H1 (cell line): ENCODE results near the gene DHX9. TPM values are rescaled to one million over a fixed set of nuclear protein-coding genes. Genes with fewer than 3 reads are reported as not detected.

Experiments
- CTCF ChIA-PET: fragments of 300-600 bp; sonication (Branson Sonifier 250); formaldehyde crosslinking; loops from one replicate; lab custom pipeline; 2021; ENCODE audit not compliant: partially characterized antibody; lab: Charles Lee
- POLR2A ChIA-PET: fragments of 300-600 bp; sonication (Branson Sonifier 250); formaldehyde crosslinking; loops from one replicate; lab custom pipeline; 2021; ENCODE audit warnings: inconsistent platforms; ENCODE audit not compliant: partially characterized antibody; lab: Charles Lee
- DNase-seq, 2 experiments: peaks; one replicate each; pipeline versions ENCODE4 v3.0.0 to v3.0.0-alpha.2; 2010 to 2022; ENCODE audit warnings: low spot score in 2 of 2, low read depth in 1 of 2, mixed read lengths in 1 of 2
- FAIRE-seq: peaks from 2 replicates; lab custom pipeline; 2011; peaks lifted over from hg19 to GRCh38; lab: Jason Lieb, UNC
- H2AFZ ChIP-seq: 2 replicates; pipeline ENCODE4 v1.8.1; 2012; ENCODE audit warnings: low read length, inconsistent platforms
- H2AK5ac ChIP-seq: 2 replicates; pipeline ENCODE4 v1.6.1; 2013; ENCODE audit warnings: low read depth, low read length
- H2BK120ac ChIP-seq: replicated peaks from 2 replicates; pipeline ENCODE3; 2013; ENCODE audit warnings: low read depth, low read length, inconsistent platforms
- H2BK12ac ChIP-seq: 2 replicates; pipeline ENCODE4 v1.6.1; 2013; ENCODE audit warnings: low read depth, low read length
- H2BK15ac ChIP-seq: 2 replicates; pipeline ENCODE4 v1.6.1; 2013; ENCODE audit warnings: low read length
- H2BK20ac ChIP-seq: 2 replicates; pipeline ENCODE4 v1.6.1; 2013; ENCODE audit warnings: low read length
- H2BK5ac ChIP-seq: 2 replicates; pipeline ENCODE4 v1.6.1; 2013; ENCODE audit warnings: low read depth, low read length
- H3K14ac ChIP-seq: 2 replicates; pipeline ENCODE4 v1.6.1; 2013; ENCODE audit warnings: inconsistent platforms; ENCODE audit not compliant: insufficient read length
- H3K18ac ChIP-seq: 2 replicates; pipeline ENCODE4 v1.6.1; 2013; ENCODE audit warnings: low read length; ENCODE audit errors: extremely low read depth
- H3K23ac ChIP-seq: 2 replicates; pipeline ENCODE4 v1.6.1; 2013; ENCODE audit warnings: inconsistent platforms; ENCODE audit not compliant: insufficient read length
- H3K23me2 ChIP-seq: 2 replicates; pipeline ENCODE4 v1.6.1; 2013; ENCODE audit warnings: low read depth, low read length
- H3K27ac ChIP-seq: 2 replicates; pipeline ENCODE4 v1.6.1; 2011; ENCODE audit warnings: low read depth, low read length, inconsistent platforms
- H3K27me3 ChIP-seq, 4 experiments: replicated peaks in 1 of 4; 1 replicate in 1 of 4; 2 replicates in 3 of 4; pipeline versions ENCODE4 v1.6.1 to v1.8.1; 2011 to 2013; ENCODE audit warnings: low read length in 3 of 4, mild to moderate bottlenecking in 3 of 4, inconsistent platforms in 2 of 4, mixed read lengths in 2 of 4, moderate library complexity in 1 of 4; ENCODE audit not compliant: control insufficient read depth in 3 of 4, insufficient read depth in 3 of 4; ENCODE audit errors: extremely low read depth in 1 of 4
- H3K36me3 ChIP-seq, 4 experiments: 2 replicates each; pipeline versions ENCODE4 v1.6.1 to v1.8.1; 2011 to 2013; ENCODE audit warnings: mild to moderate bottlenecking in 4 of 4, low read length in 3 of 4, moderate library complexity in 2 of 4, control low read depth in 1 of 4, inconsistent platforms in 1 of 4; ENCODE audit not compliant: insufficient read depth in 4 of 4, control insufficient read depth in 2 of 4
- H3K4ac ChIP-seq: replicated peaks from 2 replicates; pipeline ENCODE3; 2013; ENCODE audit warnings: low read length, low read depth, mixed read lengths, inconsistent platforms; ENCODE audit not compliant: insufficient read length
- H3K4me1 ChIP-seq, 4 experiments: replicated peaks in 1 of 4; 1 replicate in 1 of 4; 2 replicates in 3 of 4; pipeline versions ENCODE4 v1.6.1 to v1.8.1; 2011 to 2013; ENCODE audit warnings: low read length in 3 of 4, inconsistent platforms in 2 of 4, mixed read lengths in 1 of 4; ENCODE audit not compliant: insufficient read depth in 4 of 4, control insufficient read depth in 3 of 4
- H3K4me2 ChIP-seq, 2 experiments: 2 replicates each; pipeline versions ENCODE4 v1.6.1 to v1.8.1; 2011 to 2013; ENCODE audit warnings: low read depth in 2 of 2, low read length in 2 of 2, control low read depth in 1 of 2, inconsistent platforms in 1 of 2, mild to moderate bottlenecking in 1 of 2; ENCODE audit not compliant: insufficient read depth in 1 of 2
- H3K4me3 ChIP-seq, 4 experiments: fragments of 200-600, 300-600 bp in 1 of 4; sonication (generic), shearing (Covaris generic), sonication (Bioruptor Twin) in 1 of 4; 2 replicates each; pipeline versions ENCODE4 v1.5.1 to v1.8.1; 2011 to 2016; ENCODE audit warnings: low read length in 4 of 4, low read depth in 3 of 4, control low read depth in 2 of 4, inconsistent platforms in 2 of 4, mild to moderate bottlenecking in 2 of 4, mixed read lengths in 1 of 4, moderate library complexity in 1 of 4; ENCODE audit not compliant: insufficient read depth in 2 of 4; ENCODE audit errors: extremely low read depth in 1 of 4
- H3K56ac ChIP-seq: replicated peaks from 2 replicates; pipeline ENCODE3; 2013; ENCODE audit warnings: low read depth, mild to moderate bottlenecking, mixed read lengths, low read length, inconsistent platforms; ENCODE audit not compliant: insufficient read length
- H3K79me1 ChIP-seq: 2 replicates; pipeline ENCODE4 v1.6.1; 2013; ENCODE audit warnings: low read depth, low read length, control low read depth
- H3K79me2 ChIP-seq, 2 experiments: 2 replicates each; pipeline versions ENCODE4 v1.6.1 to v1.8.1; 2012 to 2013; ENCODE audit warnings: low read length in 2 of 2, mild to moderate bottlenecking in 2 of 2, inconsistent platforms in 1 of 2; ENCODE audit not compliant: insufficient read depth in 2 of 2, control insufficient read depth in 1 of 2
- H3K9ac ChIP-seq, 4 experiments: replicated peaks in 1 of 4; 1 replicate in 1 of 4; 2 replicates in 3 of 4; pipeline versions ENCODE4 v1.6.1 to v1.8.1; 2011 to 2013; ENCODE audit warnings: low read depth in 3 of 4, low read length in 3 of 4, control low read depth in 2 of 4, mild to moderate bottlenecking in 2 of 4, moderate library complexity in 2 of 4, inconsistent platforms in 1 of 4; ENCODE audit errors: extremely low read depth in 1 of 4
- H3K9me3 ChIP-seq, 2 experiments: 2 replicates each; pipeline versions ENCODE4 v1.6.1 to v1.8.1; 2012 to 2013; ENCODE audit warnings: mild to moderate bottlenecking in 2 of 2, moderate library complexity in 2 of 2, control low read depth in 1 of 2, inconsistent platforms in 1 of 2, low read depth in 1 of 2, low read length in 1 of 2, mixed read lengths in 1 of 2; ENCODE audit not compliant: insufficient read depth in 2 of 2
- H4K20me1 ChIP-seq, 2 experiments: replicated peaks in 1 of 2; 2 replicates each; pipeline versions ENCODE3 to v1.8.1; 2011 to 2013; ENCODE audit warnings: inconsistent platforms in 2 of 2, low read length in 2 of 2, mild to moderate bottlenecking in 1 of 2; ENCODE audit not compliant: insufficient read depth in 2 of 2, control insufficient read depth in 1 of 2
- H4K5ac ChIP-seq: 2 replicates; pipeline ENCODE4 v1.6.1; 2013; ENCODE audit warnings: low read length, low read depth, mixed read lengths, inconsistent platforms; ENCODE audit not compliant: insufficient read length
- H4K8ac ChIP-seq: 2 replicates; pipeline ENCODE4 v1.8.0; 2013; ENCODE audit warnings: mild to moderate bottlenecking, moderate library complexity, low read length, inconsistent platforms; ENCODE audit not compliant: insufficient read depth; ENCODE audit errors: extremely low read depth
- H4K91ac ChIP-seq: replicated peaks from 2 replicates; pipeline ENCODE3; 2013; ENCODE audit warnings: low read length, mixed read lengths, inconsistent platforms; ENCODE audit not compliant: insufficient read length
- CREB1 ChIP-seq: IDR thresholded peaks from 2 replicates; pipeline ENCODE4 v1.6.1; 2012; ENCODE audit warnings: inconsistent platforms
- POLR2A ChIP-seq, 2 experiments: IDR thresholded peaks; 1 replicate in 1 of 2; 2 replicates in 1 of 2; pipeline ENCODE4 v1.6.1; 2011; ENCODE audit warnings: low read depth in 2 of 2, low read length in 2 of 2, mild to moderate bottlenecking in 2 of 2; ENCODE audit errors: control extremely low read depth in 1 of 2
- ZNF274 ChIP-seq: IDR thresholded peaks from 2 replicates; pipeline ENCODE4 v1.7.0; 2012; ENCODE audit warnings: low read length, borderline replicate concordance; ENCODE audit errors: extremely low read depth
- WGBS, 2 experiments: shearing (Covaris generic) in 1 of 2; methylation state at CpG; one replicate each; pipeline versions ENCODE4 v1.1.6 to v1.1.7; 2013 to 2015; ENCODE audit warnings: low lambda C conversion rate in 2 of 2, mixed read lengths in 2 of 2, inconsistent platforms in 1 of 2, low coverage in 1 of 2, missing lambda C conversion rate in 1 of 2; ENCODE audit not compliant: insufficient replicate concordance in 2 of 2, insufficient coverage in 1 of 2, insufficient read length in 1 of 2; ENCODE audit errors: extremely low coverage in 1 of 2, missing lambda C conversion rate in 1 of 2; 5-methylcytosine and 5-hydroxymethylcytosine counted together
- polyA plus RNA-seq, 7 experiments: library from polyadenylated mRNA; depleted of rRNA in 3 of 7; stranded (reverse) in 5 of 7; unstranded in 2 of 7; fragments of >200 nt in 5 of 7; fragments of 200-250 nt in 2 of 7; gene quantifications; 1 replicate in 5 of 7; 2 replicates in 1 of 7; 4 replicates in 1 of 7; pipeline versions ENCODE4 v1.2.1 to v1.2.3, GENCODE V29; 2011 to 2013; ENCODE audit warnings: missing spikeins in 2 of 7, mixed read lengths in 2 of 7
- total RNA-seq: library from RNA; stranded (reverse); fragmentation: NEBNext Ultra II Directional; extraction: Animal tissue kit (Norgen Biotek cat#: 25700); gene quantifications from 2 replicates; pipeline ENCODE4 v1.2.1, GENCODE V29; 2021

Gene DHX9
- total and polyA plus RNA-seq, 2 of the 8 experiments (the other 6 are each of a cell fraction or from before 2014, with no cell fraction given): 153 to 333 TPM

- no peak overlapping the region for H3K27ac ChIP-seq
- FAIRE-seq (no peak), DNase-seq (no peak)
- no peak overlapping the region for H3K4ac ChIP-seq
- H2BK15ac ChIP-seq: no peak overlapping the region
- H4K91ac ChIP-seq: no peak overlapping the region
- peaks cover 0 to 15% (median 6%) of the 10 kb centered on the region in 4 experiments; a peak in 4 of 7 replicates for H3K4me1 ChIP-seq
- H2BK5ac ChIP-seq: no peak overlapping the region
- no peak overlapping the region for H3K56ac ChIP-seq
- peaks cover 7% of the 10 kb centered on the region for H3K23me2 ChIP-seq
- CTCF ChIA-PET: no interaction called here
- H2BK20ac ChIP-seq: no peak overlapping the region
- H3K18ac ChIP-seq: no peak overlapping the region
- peaks cover 26 to 51% of the 10 kb centered on the region in 2 experiments for H4K20me1 ChIP-seq
- H3K14ac ChIP-seq: no peak overlapping the region
- H3K79me2 ChIP-seq: peaks cover 57 to 70% of the 10 kb centered on the region in 2 experiments
- peaks cover 6% of the 10 kb centered on the region; the same call in 1 of the 2 replicates for H3K79me1 ChIP-seq
- peaks cover 5 to 53% (median 20%) of the 10 kb centered on the region in 4 experiments; a peak in 7 of 8 replicates for H3K36me3 ChIP-seq
- no peak overlapping the region for H4K5ac ChIP-seq
- no peak overlapping the region for H3K23ac ChIP-seq
- POLR2A ChIA-PET: interaction anchor here (0.9 to 3.9 kb wide), 13 partner anchors 11 to 682 kb away, joined by 3 to 34 read pairs (median 11); no protein-coding TSS in a partner anchor
- H3K9me3 ChIP-seq: no peaks in the 10 kb centered on the region
- 52% methylated on average over 10 of the region's 10 CpGs; no CpG with 5 or more reads in 1 of the 2 experiments for WGBS, 2 experiments
- no peak for TF ChIP-seq ZNF274
- TF ChIP-seq POLR2A (IDR thresholded peaks at IDR 0.05; ENCODE audit: control extremely low read depth in 1 of 2, low read depth in 2 of 2, low read length in 2 of 2): peak in 1 of 2 experiments; percentile 48; a peak in 2 of 3 replicates
- TF ChIP-seq CREB1: peak; percentile 64; the same call in 1 of the 2 replicates
- H3K9ac ChIP-seq: peak overlapping the region in 2 of 4 experiments; percentile 37 to 42; a peak in 3 of 7 replicates
- H2AFZ ChIP-seq: no peak overlapping the region
- H3K4me3 ChIP-seq: peak overlapping the region; percentile 88 to 99 (median 94); a peak in 7 of 8 replicates
- peak overlapping the region; percentile 74 to 81 for H3K4me2 ChIP-seq
- H2BK120ac ChIP-seq: no peak overlapping the region
- no peak overlapping the region for H4K8ac ChIP-seq
- H2BK12ac ChIP-seq: no peak overlapping the region
- H3K27me3 ChIP-seq: no peaks in the 10 kb centered on the region
- no peak overlapping the region for H2AK5ac ChIP-seq
Observed at GRCh38 chr1:182841368-182841988, 2.3 kb downstream of the DHX9 start.
